H1 (cell line): Measurements from ENCODE around the gene HOTAIR.

ENCODE experiments used
- BRCA1 ChIP-seq: IDR thresholded peaks from 2 replicates; pipeline ENCODE4 v1.6.1; 2012; ENCODE audit warnings: low read depth, low read length, improper control_type of control experiment
- EZH2 ChIP-seq: fragments of 200-600 bp; sonication (generic); IDR thresholded peaks from 2 replicates; pipeline ENCODE4 v1.7.1; 2012; ENCODE audit warnings: low read depth, mild to moderate bottlenecking, moderate library complexity, low read length, inconsistent platforms; ENCODE audit not compliant: severe bottlenecking
- FOSL1 ChIP-seq: IDR thresholded peaks from 2 replicates; pipeline ENCODE4 v1.6.1; 2011; ENCODE audit warnings: mild to moderate bottlenecking, low read depth, low read length, moderate library complexity; ENCODE audit not compliant: insufficient read depth
- JUND ChIP-seq: IDR thresholded peaks from 2 replicates; pipeline ENCODE4 v1.6.1; 2011; ENCODE audit warnings: mild to moderate bottlenecking, improper control_type of control experiment, low read length
- KDM1A ChIP-seq: fragments of 200-600, 300-600 bp; sonication (generic); IDR thresholded peaks from 2 replicates; pipeline ENCODE4 v1.7.1; 2016; ENCODE audit warnings: mild to moderate bottlenecking, low read length, borderline replicate concordance
- POLR2AphosphoS5 ChIP-seq: IDR thresholded peaks from 2 replicates; pipeline ENCODE4 v1.6.1; 2011; ENCODE audit warnings: low read depth, low read length
- RFX5 ChIP-seq: IDR thresholded peaks from 2 replicates; pipeline ENCODE4 v1.6.1; 2011; ENCODE audit warnings: low read depth, low read length, improper control_type of control experiment, borderline replicate concordance
- TAF1 ChIP-seq: IDR thresholded peaks from 2 replicates; pipeline ENCODE4 v1.6.1; 2011; ENCODE audit warnings: mild to moderate bottlenecking, low read depth, low read length
- TF ChIP-seq, protein P1 (sequence below), 3 experiments: IDR thresholded peaks; 1 replicate in 2 of 3; 2 replicates in 1 of 3; pipeline versions ENCODE4 v1.5.1 to v1.6.1; 2011; ENCODE audit warnings: low read length in 3 of 3, mild to moderate bottlenecking in 3 of 3, inconsistent platforms in 2 of 3, low read depth in 1 of 3, moderate library complexity in 1 of 3; ENCODE audit not compliant: insufficient read depth in 1 of 3; ENCODE audit errors: control extremely low read depth in 1 of 3
- TF ChIP-seq, protein P2 (sequence below): IDR thresholded peaks from 2 replicates; pipeline ENCODE4 v1.6.1; 2012; ENCODE audit warnings: inconsistent platforms

DNA sequence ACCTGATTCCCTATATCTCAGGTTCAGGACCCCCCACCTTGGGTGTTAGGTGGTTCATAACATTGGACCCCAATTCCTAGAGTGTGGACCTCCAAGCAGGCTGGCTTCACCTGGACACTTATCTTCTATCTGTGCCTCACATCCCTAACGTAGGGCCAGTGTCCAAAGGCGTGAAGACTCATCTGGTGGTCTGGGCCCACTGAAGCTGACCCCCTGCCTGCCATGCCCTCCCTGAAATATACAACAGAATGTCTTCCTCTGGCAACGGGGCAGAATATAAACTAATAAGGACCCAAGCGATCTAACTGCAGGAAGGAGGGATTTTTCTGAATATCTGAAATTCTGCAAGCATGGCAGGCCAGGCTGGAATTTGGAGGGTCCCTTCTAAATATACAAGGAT is 30.5 kb downstream of the HOTAIR start:
- TF ChIP-seq EZH2 (no peak), BRCA1 (no peak), KDM1A (no peak), JUND (no peak), FOSL1 (no peak), RFX5 (no peak), POLR2AphosphoS5 (no peak), TAF1 (no peak)
- TF ChIP-seq, protein P1, sequence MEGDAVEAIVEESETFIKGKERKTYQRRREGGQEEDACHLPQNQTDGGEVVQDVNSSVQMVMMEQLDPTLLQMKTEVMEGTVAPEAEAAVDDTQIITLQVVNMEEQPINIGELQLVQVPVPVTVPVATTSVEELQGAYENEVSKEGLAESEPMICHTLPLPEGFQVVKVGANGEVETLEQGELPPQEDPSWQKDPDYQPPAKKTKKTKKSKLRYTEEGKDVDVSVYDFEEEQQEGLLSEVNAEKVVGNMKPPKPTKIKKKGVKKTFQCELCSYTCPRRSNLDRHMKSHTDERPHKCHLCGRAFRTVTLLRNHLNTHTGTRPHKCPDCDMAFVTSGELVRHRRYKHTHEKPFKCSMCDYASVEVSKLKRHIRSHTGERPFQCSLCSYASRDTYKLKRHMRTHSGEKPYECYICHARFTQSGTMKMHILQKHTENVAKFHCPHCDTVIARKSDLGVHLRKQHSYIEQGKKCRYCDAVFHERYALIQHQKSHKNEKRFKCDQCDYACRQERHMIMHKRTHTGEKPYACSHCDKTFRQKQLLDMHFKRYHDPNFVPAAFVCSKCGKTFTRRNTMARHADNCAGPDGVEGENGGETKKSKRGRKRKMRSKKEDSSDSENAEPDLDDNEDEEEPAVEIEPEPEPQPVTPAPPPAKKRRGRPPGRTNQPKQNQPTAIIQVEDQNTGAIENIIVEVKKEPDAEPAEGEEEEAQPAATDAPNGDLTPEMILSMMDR (IDR thresholded peaks at IDR 0.05; ENCODE audit: control extremely low read depth in 1 of 3, insufficient read depth in 1 of 3, low read depth in 1 of 3, low read length in 3 of 3): no peak
- TF ChIP-seq, protein P2, sequence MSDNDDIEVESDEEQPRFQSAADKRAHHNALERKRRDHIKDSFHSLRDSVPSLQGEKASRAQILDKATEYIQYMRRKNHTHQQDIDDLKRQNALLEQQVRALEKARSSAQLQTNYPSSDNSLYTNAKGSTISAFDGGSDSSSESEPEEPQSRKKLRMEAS: no peak
